ENCODE results near the gene INPP5A.

DNA sequence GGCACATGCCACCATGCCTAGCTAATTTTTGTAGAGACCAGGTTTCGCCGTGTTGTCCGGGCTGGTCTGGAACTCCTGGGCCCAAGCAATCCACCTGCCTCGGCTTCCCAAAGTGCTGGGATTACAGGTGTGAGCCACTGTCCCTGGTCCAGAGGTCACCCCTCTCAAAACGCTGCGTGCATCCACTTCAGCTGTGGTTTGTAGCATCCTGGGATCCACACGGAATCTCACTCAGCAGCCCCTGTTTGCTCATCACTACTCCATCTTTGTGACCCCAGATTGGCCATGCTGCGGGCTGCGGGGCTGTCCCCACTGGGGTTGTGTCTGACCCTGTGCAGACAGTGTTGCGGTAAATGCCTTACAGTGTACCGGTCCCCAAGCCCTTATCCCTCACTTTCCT, 3.5 kb downstream of the INPP5A start:
- no peak for TF ChIP-seq TAF1 (IDR thresholded peaks at IDR 0.05; ENCODE audit: low read depth, low read length)
- no peak for TF ChIP-seq POLR2A (IDR thresholded peaks at IDR 0.05; ENCODE audit: low read depth, low read length)
